GM12801 (cell line): Measurements from ENCODE around the gene LARP4B.

Source experiments
- TF ChIP-seq, protein P1 (sequence below): IDR thresholded peaks from one replicate; pipeline ENCODE4 v1.5.1; 2011; ENCODE audit warnings: control low read depth; ENCODE audit not compliant: insufficient read length; ENCODE audit errors: extremely low read depth

Gene LARP4B

DNA sequence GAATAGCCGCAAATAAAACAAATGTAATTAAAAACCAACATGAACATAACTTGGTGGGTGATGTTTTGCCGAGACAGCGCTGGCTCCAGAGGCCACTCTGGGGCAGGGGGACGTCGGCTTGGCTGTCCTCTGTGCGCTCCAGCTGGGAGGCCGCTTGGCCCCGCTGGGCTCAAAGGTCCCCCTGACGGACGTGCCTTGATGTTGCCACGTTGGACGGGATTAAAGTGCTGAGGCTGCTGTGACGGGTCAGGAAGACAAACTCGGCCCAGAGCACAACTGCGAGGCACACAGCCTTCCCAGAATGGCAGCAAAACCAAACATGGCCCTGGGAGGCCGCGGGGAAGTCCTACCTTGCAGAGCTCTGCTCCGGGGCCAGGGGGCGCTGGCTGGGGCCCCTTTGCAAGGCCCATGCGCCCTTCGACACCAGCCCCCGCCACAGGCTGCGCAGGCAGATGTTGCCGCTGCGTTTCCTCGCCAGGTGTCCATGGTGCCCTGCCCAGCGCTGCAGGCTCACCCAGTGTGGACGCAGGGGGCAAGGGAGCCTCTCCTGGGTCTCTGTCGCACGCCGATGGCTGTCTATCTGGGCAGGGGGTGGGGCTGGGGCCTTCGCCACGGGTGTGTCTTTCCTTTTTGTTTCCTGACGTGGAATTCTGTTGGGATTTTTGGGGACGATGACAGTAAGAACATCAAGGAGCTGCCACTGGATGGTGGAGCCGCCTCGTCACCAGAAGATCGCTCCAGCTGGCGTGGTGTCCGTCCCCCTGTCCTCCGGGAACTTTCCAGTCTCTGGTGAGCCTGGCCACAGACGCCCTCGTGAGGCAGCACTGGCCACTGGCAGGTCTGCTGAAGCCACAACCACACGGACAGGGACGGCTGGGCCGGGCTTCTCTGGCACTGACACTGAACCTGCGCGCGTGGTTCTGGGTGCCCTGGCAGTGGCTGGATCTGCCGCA is 142.4 kb downstream of the LARP4B start:
- TF ChIP-seq, protein P1, sequence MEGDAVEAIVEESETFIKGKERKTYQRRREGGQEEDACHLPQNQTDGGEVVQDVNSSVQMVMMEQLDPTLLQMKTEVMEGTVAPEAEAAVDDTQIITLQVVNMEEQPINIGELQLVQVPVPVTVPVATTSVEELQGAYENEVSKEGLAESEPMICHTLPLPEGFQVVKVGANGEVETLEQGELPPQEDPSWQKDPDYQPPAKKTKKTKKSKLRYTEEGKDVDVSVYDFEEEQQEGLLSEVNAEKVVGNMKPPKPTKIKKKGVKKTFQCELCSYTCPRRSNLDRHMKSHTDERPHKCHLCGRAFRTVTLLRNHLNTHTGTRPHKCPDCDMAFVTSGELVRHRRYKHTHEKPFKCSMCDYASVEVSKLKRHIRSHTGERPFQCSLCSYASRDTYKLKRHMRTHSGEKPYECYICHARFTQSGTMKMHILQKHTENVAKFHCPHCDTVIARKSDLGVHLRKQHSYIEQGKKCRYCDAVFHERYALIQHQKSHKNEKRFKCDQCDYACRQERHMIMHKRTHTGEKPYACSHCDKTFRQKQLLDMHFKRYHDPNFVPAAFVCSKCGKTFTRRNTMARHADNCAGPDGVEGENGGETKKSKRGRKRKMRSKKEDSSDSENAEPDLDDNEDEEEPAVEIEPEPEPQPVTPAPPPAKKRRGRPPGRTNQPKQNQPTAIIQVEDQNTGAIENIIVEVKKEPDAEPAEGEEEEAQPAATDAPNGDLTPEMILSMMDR, result no peak

DNA sequence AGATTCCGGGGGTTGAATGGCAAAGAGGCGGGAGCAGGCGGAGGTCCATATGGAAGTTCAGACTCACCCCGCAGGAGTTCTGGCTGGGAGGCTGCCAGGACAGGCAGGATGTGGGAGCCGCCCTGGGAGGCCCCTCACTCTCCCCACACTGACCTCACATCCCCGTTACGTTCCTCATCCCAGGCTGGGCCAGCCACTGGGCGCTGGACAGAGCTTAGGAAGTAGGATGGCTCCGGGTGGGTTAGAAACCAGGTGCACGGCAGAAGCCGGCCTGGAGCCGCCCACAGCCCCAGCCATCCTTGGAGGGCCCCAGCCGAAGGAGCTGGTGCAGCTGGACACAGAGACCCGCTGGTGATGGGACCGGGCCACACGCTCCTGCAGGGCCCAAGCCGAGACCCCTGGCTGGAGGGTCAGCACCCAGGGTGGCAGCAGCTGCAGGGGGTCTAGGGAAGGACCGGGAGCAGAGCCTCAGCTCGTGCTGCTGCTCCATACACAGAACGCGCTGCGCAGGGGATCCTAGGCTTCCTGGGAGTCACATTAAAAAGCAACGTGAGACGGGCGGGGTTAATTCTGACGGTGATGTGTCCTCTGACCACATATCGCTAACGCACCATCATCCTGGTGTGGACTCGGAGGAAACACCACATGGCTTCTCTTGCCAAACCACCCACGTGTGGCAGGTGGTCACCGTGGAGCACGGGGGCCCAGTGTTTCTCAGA is 143.4 kb downstream of the LARP4B start:
- TF ChIP-seq, protein P1, result no peak

DNA sequence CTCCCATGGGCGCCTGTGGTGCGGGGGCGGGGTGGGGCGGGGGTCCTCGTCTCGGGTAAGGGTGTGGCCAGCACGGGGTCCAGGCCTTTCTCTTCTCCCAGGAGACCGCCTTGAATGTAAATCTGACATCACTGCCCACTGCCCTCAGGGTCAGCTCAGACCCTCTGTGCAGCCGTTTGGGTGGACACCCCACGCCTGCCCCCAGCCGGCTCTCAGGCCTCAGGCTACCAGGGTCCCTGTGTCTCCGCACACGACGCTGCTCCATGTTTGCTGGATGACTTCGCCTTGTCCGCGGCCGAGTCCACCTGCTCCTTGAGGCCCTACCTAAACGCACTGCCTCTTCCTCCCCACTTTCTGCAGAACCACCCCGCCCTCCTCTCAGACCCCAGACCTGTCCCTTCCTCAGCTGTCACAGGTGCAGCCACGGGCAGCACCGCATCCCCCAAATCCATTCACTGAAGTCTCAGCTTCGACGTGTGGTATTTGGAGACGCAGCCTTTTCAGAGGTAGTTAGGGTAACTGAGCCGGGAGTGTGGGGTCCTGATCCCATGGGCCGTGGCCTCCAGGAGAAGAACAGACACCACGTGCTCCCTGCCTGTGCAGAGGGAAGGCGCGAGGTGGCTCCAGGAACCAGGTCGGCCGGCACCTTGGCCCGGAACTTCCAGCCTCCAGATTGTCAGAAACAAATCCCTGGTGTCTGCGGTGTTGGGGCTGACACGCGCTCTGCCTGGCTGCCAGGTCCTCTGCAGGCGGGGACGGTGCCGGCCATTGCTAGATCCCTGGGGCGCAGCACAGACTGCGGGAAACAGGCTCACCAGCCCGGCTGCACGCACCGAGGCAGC is 144.7 kb downstream of the LARP4B start:
- TF ChIP-seq, protein P1, result no peak

- TF ChIP-seq, protein P1, result no peak
These were observed 145.7 kb downstream of the LARP4B start for GRCh38 chr10:785861-786214.

GRCh38 chr10:785089-785860 is 146.2 kb downstream of the LARP4B start:
- TF ChIP-seq, protein P1, result no peak

- TF ChIP-seq, protein P1, result no peak
These were observed 147.0 kb downstream of the LARP4B start for GRCh38 chr10:784403-785088.
